ENCODE measurements around the gene PDE9A.

GRCh38 chr21:42632336-42632751, 21.1 kb upstream of the PDE9A start:
- TF ChIP-seq JUNB (IDR thresholded peaks at IDR 0.05; ENCODE audit: unreplicated experiment) (no peak), EZH2 (IDR thresholded peaks at IDR 0.05; ENCODE audit: low read depth, unreplicated experiment) (no peak), EZH2phosphoT487 (IDR thresholded peaks at IDR 0.05; ENCODE audit: unreplicated experiment) (no peak)
